HL-60 (cell line): ENCODE results near the gene HDGFL2.
A peak's percentile ranks its signal among the peaks of the same experiment; 100 is the strongest.

Source experiments
- CTCF ChIP-seq: IDR thresholded peaks from one replicate; pipeline ENCODE4 v1.5.1; 2011; ENCODE audit warnings: low read length, control low read depth, inconsistent platforms; ENCODE audit not compliant: insufficient read depth
- GABPA ChIP-seq: IDR thresholded peaks from 2 replicates; pipeline ENCODE4 v1.6.1; 2012; ENCODE audit warnings: low read depth
- POLR2AphosphoS5 ChIP-seq: IDR thresholded peaks from 2 replicates; pipeline ENCODE4 v1.6.1; 2012; ENCODE audit warnings: low read depth
- REST ChIP-seq: IDR thresholded peaks from 2 replicates; pipeline ENCODE4 v1.6.1; 2012; ENCODE audit warnings: low read depth; ENCODE audit not compliant: insufficient replicate concordance
- SPI1 ChIP-seq: IDR thresholded peaks from 2 replicates; pipeline ENCODE4 v1.6.1; 2012; ENCODE audit warnings: low read depth, mild to moderate bottlenecking, borderline replicate concordance

DNA sequence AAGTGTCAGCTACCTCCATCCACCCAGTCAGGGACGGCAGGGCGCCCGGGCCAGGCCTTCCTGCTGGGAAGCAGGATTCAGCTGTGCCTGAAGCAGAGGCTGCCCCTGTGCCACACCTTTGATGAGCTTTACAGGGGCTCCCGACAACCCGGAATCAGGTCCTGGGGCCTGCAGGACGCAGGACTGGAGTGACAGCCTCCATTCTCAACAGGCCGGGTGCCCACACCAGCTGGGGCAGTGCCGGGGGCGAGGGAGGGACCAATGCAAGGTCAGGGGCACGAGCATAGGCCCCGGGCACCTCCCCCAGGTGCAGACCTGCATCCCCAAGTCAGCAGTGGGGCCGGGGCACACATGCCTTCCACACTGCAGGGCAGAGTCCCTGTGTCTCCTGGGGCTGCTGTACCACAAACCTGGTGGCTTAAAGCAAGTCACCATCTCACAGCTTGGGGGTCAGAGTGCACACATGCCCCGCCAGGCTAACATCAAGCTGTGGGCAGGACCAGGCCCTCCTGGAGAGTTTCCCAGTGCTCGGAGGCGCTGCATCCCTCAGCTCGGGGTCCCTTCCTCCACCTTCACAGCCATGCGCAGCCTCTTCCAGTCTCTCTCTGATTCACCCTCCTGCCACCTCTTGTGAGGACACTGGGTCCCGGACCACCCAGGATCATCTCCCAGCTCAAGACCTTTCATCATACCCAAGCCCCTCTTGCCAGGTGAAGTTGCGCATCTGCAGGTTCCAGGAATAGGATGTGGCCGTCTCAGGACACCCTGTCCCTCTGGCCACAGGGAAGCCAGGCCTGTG lies 27.9 kb upstream of the HDGFL2 start:
- no peak for TF ChIP-seq CTCF
- no peak for TF ChIP-seq REST
- TF ChIP-seq SPI1 = no peak
- peak; percentile 15; the same call in 1 of the 2 replicates for TF ChIP-seq POLR2AphosphoS5
- TF ChIP-seq GABPA = no peak
